ENCODE results near the gene ELMO1.

Gene ELMO1

DNA sequence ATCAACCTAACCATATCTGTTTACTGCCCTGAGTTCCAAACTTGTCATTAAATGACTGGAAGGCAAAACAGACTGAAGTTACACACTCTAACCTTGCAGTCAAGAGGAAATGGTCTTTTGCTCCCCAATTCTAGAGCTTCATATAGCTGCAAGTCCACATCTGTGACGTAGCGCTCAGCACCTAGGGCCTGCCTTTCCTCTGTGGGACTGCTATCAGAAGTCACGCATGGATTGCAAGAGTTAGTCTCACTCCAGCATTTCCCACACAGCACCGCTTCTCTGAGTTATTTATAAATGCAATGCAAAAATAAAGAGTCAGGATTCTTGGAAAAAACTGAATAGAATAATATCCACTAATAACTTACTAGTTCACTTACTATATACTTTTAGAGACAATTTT lies 96.9 kb downstream of the ELMO1 start:
- Histone ChIP-seq H3K9me3 (ENCODE audit: low read length) (peaks cover 2% of the 10 kb centered on the region), H3K27me3 (ENCODE audit: insufficient read depth, low read length) (no peaks in the 10 kb centered on the region), H3K36me3 (ENCODE audit: insufficient read depth, low read length) (no peaks in the 10 kb centered on the region), H2AFZ (ENCODE audit: low read depth, low read length) (no peak overlapping the region), H3K4me3 (ENCODE audit: low read length) (no peak overlapping the region), H3K4me1 (ENCODE audit: insufficient read depth, low read length) (no peaks in the 10 kb centered on the region)

DNA sequence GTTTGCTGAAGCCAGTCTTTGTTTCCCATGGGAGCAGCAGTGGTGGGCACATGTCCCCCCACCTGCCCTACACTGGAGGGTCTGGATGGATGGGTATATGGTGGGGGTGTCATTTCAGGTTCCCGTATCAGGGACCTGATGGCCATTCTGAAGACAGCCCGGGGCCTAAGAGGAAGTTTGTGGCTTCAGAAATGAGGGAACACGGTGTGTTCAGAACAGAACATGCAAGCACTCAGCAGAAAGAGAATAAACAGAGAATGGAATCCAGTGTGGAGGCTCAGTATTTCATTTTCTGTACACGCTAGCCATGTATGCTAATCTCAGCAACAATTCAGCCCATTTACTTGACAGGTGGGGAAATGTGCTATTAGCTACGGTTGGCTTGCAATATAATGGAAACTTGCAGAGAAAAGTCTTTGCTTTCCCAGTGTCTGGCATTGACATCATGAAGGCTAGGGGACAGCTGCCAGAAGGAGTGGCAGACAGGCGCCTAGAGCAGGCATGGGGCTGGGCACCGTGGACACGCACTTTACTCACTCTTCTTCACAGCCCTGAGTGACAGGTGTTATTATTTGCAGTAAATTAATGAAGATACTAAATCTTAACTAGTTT lies 98.6 kb downstream of the ELMO1 start:
- Histone ChIP-seq H3K9me3 (ENCODE audit: low read length) (no peaks in the 10 kb centered on the region), H3K4me1 (ENCODE audit: insufficient read depth, low read length) (no peaks in the 10 kb centered on the region), H3K36me3 (ENCODE audit: insufficient read depth, low read length) (no peaks in the 10 kb centered on the region), H3K27me3 (ENCODE audit: insufficient read depth, low read length) (no peaks in the 10 kb centered on the region), H3K4me3 (ENCODE audit: low read length) (no peak overlapping the region), H2AFZ (ENCODE audit: low read depth, low read length) (no peak overlapping the region)

DNA sequence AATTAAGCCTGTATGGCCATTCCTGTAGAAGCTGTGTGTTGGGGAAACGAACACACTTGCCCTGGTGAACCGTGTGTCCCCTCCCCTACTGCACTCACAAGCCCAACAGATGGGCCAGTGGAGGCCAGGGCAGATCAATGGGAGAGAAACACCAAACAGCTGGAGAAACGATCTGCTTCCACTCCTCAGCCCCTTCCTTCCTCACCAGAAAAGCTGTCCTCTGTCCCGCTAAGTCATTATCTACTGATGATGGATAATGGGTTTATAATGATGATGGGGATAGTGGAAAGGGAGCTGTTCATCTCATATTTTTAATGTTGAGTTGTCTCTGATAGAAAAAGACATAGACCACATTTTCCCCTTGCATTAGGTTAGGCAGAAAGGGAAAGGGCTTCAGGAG lies 99.7 kb downstream of the ELMO1 start:
- Histone ChIP-seq H3K27me3 (ENCODE audit: insufficient read depth, low read length) (no peaks in the 10 kb centered on the region), H3K36me3 (ENCODE audit: insufficient read depth, low read length) (no peaks in the 10 kb centered on the region), H3K4me1 (ENCODE audit: insufficient read depth, low read length) (no peaks in the 10 kb centered on the region), H3K4me3 (ENCODE audit: low read length) (no peak overlapping the region), H2AFZ (ENCODE audit: low read depth, low read length) (no peak overlapping the region), H3K9me3 (ENCODE audit: low read length) (no peaks in the 10 kb centered on the region)

GRCh38 chr7:37346761-37347160 lies 101.9 kb downstream of the ELMO1 start:
- peaks cover 4% of the 10 kb centered on the region for H3K36me3 ChIP-seq (ENCODE audit: insufficient read depth, low read length)
- H3K4me3 ChIP-seq (ENCODE audit: low read length): no peak overlapping the region
- H3K9me3 ChIP-seq (ENCODE audit: low read length): no peaks in the 10 kb centered on the region
- H3K4me1 ChIP-seq (ENCODE audit: insufficient read depth, low read length): no peaks in the 10 kb centered on the region
- H2AFZ ChIP-seq (ENCODE audit: low read depth, low read length): no peak overlapping the region
- no peaks in the 10 kb centered on the region for H3K27me3 ChIP-seq (ENCODE audit: insufficient read depth, low read length)

- H3K4me1 ChIP-seq (ENCODE audit: insufficient read depth, low read length): no peaks in the 10 kb centered on the region
- H3K27me3 ChIP-seq (ENCODE audit: insufficient read depth, low read length): no peaks in the 10 kb centered on the region
- H3K36me3 ChIP-seq (ENCODE audit: insufficient read depth, low read length): peaks cover 4% of the 10 kb centered on the region
- no peak overlapping the region for H3K4me3 ChIP-seq (ENCODE audit: low read length)
- no peak overlapping the region for H2AFZ ChIP-seq (ENCODE audit: low read depth, low read length)
- no peaks in the 10 kb centered on the region for H3K9me3 ChIP-seq (ENCODE audit: low read length)
Observed at GRCh38 chr7:37344886-37345579, 103.6 kb downstream of the ELMO1 start.

DNA sequence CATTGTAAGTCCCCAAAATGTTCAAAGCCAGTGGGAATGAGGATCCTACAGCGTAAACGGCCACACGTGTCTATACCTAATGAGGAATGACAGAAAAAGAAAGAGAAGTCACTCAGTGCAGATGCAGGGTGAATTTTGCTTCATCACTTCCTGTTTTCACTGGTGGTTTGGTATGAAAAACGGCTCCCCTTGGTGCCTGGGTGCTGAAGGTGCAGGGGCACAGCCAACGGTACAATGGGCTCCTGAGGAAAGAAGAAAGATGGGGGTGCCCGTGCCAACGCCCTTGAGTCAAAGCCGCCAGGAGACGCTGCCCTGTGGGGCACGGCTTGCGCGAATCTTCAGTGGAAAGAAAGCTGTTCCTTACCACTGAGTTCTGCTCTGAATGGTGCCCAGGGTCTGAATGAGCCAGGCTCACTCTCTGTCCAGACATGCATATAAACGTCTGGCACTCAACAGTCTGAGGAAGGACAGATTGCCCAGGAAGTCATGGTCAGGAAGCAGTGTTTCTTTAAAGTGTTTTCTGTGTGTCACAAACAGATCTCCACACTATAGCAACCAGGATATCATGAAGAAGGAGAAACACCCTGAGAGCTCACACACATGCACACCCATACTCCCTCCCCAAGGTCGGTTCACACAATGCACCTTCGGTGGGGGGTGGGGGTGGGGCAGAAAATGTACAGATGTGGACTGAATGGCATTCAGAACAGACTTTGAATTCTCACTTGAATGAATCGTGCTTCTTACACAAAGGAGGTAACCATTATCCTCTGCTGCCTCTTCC lies 105.8 kb downstream of the ELMO1 start:
- Histone ChIP-seq H2AFZ (ENCODE audit: low read depth, low read length) (no peak overlapping the region), H3K9me3 (ENCODE audit: low read length) (no peaks in the 10 kb centered on the region), H3K4me1 (ENCODE audit: insufficient read depth, low read length) (no peaks in the 10 kb centered on the region), H3K36me3 (ENCODE audit: insufficient read depth, low read length) (peaks cover 4% of the 10 kb centered on the region), H3K27me3 (ENCODE audit: insufficient read depth, low read length) (no peaks in the 10 kb centered on the region), H3K4me3 (ENCODE audit: low read length) (no peak overlapping the region)

DNA sequence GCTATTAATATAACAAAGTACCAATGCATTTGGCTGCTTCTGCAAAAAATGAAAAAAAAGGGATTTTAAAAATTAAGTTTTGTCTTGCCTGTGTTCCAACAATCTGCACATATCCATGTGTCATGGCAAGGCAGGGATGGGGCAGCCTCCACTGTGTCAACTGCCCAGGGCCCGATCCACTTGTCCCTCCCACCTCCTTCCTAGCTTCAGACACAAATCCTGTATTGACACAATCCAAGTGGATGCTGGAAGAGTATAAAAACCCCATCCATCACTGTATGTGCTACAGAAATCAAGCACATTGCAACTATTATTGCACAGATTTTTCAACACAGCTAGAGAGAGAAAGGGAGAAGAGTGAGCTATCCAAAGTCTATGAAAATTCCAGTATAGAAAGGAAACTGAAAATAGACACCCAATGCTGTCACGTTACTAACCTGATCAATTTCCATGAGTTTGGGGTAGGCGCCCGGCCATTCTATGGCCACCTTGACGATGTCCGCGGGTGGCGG lies 106.4 kb downstream of the ELMO1 start:
- Histone ChIP-seq H2AFZ (ENCODE audit: low read depth, low read length) (no peak overlapping the region), H3K27me3 (ENCODE audit: insufficient read depth, low read length) (no peaks in the 10 kb centered on the region), H3K4me3 (ENCODE audit: low read length) (no peak overlapping the region), H3K36me3 (ENCODE audit: insufficient read depth, low read length) (peaks cover 4% of the 10 kb centered on the region), H3K9me3 (ENCODE audit: low read length) (no peaks in the 10 kb centered on the region), H3K4me1 (ENCODE audit: insufficient read depth, low read length) (no peaks in the 10 kb centered on the region)

- Histone ChIP-seq H3K36me3 (ENCODE audit: insufficient read depth, low read length) (peaks cover 4% of the 10 kb centered on the region), H3K9me3 (ENCODE audit: low read length) (no peaks in the 10 kb centered on the region), H3K4me1 (ENCODE audit: insufficient read depth, low read length) (no peaks in the 10 kb centered on the region)
Observed at GRCh38 chr7:37341033-37341630, 107.5 kb downstream of the ELMO1 start.

GRCh38 chr7:37338966-37339365 lies 109.7 kb downstream of the ELMO1 start:
- no peaks in the 10 kb centered on the region for H3K27me3 ChIP-seq (ENCODE audit: insufficient read depth, low read length)
- no peak overlapping the region for H3K4me3 ChIP-seq (ENCODE audit: low read length)
- H2AFZ ChIP-seq (ENCODE audit: low read depth, low read length): no peak overlapping the region
- H3K4me1 ChIP-seq (ENCODE audit: insufficient read depth, low read length): no peaks in the 10 kb centered on the region
- peaks cover 4% of the 10 kb centered on the region for H3K36me3 ChIP-seq (ENCODE audit: insufficient read depth, low read length)
- no peaks in the 10 kb centered on the region for H3K9me3 ChIP-seq (ENCODE audit: low read length)

More at GRCh38 chr7:37341033-37341630, 107.5 kb downstream of the ELMO1 start:
- Histone ChIP-seq H3K27me3 (ENCODE audit: insufficient read depth, low read length) (no peaks in the 10 kb centered on the region), H2AFZ (ENCODE audit: low read depth, low read length) (no peak overlapping the region), H3K4me3 (ENCODE audit: low read length) (no peak overlapping the region)

DNA sequence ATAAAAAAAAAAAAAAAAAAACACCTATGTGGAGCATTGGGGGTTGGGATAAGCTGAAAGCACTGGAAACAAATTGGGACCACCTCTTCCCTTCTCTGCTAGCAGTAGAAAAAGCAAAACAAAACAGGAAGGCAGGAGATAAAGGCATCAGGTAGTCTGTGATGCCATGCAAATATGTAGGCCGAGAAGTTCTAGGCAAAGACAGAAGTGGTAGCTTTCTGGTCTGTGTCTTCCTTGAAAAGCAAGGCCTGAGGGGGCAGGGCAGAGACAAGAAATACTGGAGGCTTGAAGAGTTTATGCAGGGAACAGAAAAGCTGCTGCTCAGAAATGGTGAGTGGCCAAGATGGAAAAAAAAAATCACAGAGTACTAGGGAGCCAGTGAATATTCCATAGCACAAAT lies 111.1 kb downstream of the ELMO1 start:
- Histone ChIP-seq H3K36me3 (ENCODE audit: insufficient read depth, low read length) (peaks cover 4% of the 10 kb centered on the region), H3K9me3 (ENCODE audit: low read length) (no peaks in the 10 kb centered on the region), H3K4me1 (ENCODE audit: insufficient read depth, low read length) (no peaks in the 10 kb centered on the region), H3K27me3 (ENCODE audit: insufficient read depth, low read length) (no peaks in the 10 kb centered on the region), H3K4me3 (ENCODE audit: low read length) (no peak overlapping the region), H2AFZ (ENCODE audit: low read depth, low read length) (no peak overlapping the region)

- H3K36me3 ChIP-seq (ENCODE audit: insufficient read depth, low read length): no peaks in the 10 kb centered on the region
- H2AFZ ChIP-seq (ENCODE audit: low read depth, low read length): no peak overlapping the region
- no peaks in the 10 kb centered on the region for H3K4me1 ChIP-seq (ENCODE audit: insufficient read depth, low read length)
- H3K27me3 ChIP-seq (ENCODE audit: insufficient read depth, low read length): no peaks in the 10 kb centered on the region
- H3K4me3 ChIP-seq (ENCODE audit: low read length): no peak overlapping the region
- H3K9me3 ChIP-seq (ENCODE audit: low read length): peaks cover 6% of the 10 kb centered on the region
Observed at GRCh38 chr7:37336259-37336658, 112.4 kb downstream of the ELMO1 start.

GRCh38 chr7:37333075-37333474 lies 115.6 kb downstream of the ELMO1 start:
- H2AFZ ChIP-seq (ENCODE audit: low read depth, low read length): no peak overlapping the region
- no peak overlapping the region for H3K4me3 ChIP-seq (ENCODE audit: low read length)
- H3K9me3 ChIP-seq (ENCODE audit: low read length): peaks cover 11% of the 10 kb centered on the region
- H3K27me3 ChIP-seq (ENCODE audit: insufficient read depth, low read length): no peaks in the 10 kb centered on the region
- H3K4me1 ChIP-seq (ENCODE audit: insufficient read depth, low read length): no peaks in the 10 kb centered on the region
- H3K36me3 ChIP-seq (ENCODE audit: insufficient read depth, low read length): no peaks in the 10 kb centered on the region
